Measurements from ENCODE around the gene POLR2J.
"Not testable (repeated sequence)": the region's sequence is repeated elsewhere in the genome, so short reads cannot be mapped to it uniquely, and the experiment has no call there.

Gene POLR2J
- total RNA-seq: 10.7 to 23.0 (median 15.9) reads per million in 18 experiments

DNA sequence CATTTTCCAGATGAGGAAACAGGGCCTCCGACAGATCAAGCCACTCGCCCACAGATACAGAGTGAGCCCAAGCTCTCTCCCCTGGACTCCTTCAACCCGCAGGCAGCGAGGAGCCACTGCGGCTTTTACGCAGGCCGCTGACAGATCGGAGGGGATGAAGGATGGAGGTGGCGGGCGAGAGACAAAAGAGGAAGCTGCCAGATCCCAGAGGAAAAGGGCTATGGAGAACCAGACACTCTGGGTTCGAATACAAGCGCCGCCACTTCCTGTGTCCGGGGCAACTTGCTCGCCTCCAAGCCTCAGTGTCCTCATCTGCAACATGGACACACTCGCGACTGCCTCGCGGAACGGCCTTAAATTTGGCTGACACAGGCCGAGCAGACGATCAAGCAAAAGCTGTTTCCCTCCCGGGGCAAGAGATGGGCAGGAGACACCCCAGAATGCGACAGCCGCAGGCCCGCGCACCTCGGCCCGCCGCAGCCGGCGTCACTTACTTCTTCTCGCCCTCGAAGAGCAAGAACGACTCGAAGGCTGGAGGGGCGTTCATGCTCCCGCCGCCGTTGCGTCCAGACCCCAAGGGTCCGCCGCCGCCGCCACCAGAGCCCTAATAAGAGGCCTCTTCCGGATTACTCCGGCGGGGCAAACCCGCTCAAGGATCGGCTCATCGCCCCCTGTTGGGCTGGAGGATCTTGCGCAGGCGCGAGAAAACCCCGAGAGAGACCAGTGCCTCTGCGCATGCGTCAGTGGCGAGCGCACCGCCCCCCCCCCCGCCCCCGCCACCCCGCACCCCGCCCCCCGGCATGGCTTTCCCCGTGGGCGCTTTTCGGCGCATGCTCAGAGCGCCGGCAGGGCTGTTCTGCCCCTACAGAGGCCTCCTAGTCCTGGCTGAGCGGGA is at the start of gene POLR2J:
TSS of gene POLR2J (minus strand) at position 609 of the 895 bp plus-strand sequence. CDS start at position 547, 62 bp downstream.
- peak; percentile 16 to 87 for DNase-seq

DNA sequence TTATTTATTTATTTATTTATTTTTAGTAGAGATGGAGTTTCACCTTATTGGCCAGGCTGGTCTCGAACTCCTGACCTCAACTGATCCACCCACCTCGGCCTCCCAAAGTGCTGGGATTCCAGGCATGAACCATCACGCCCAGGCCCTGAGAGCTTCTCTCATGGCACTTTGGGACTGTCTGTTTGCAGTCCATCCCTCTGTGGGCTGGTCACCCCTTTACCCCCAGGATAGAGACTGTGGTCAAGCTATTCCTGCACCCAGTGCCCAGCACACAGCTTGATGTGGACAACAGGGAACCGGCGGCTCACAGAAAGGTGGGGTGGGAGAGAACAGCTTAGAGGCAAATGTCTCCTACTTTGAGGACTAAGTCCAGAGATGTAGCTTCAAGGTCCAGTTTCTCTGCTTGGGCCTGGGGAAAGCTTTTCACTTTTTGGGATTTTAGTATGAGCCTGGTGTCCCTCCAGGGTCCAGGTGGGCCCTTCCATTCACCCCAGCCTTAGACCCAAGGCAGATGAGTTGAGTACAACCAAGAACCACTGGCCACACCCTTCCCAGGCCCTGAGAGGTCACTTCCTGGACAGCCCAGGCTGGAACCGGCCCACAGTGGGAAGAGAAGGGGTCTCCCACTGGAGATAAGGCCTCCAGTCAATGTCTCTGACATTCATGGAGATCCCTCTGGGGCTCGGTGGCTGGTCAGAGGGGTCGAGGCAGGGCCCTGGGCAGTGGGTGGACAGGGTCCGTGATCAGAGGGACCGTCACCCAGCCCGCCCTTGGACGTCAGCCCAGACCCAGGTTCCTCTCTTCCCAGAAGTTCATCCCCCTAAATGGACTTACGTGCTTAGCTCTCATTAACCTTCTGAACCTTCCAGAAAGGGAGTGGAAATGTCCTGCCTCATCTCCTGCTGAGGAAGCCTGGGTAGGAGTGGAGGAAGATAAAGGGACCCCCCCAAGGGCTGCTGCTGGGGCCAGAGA is 49.4 kb upstream of the POLR2J start:
- DNase-seq: not testable (repeated sequence)

DNA sequence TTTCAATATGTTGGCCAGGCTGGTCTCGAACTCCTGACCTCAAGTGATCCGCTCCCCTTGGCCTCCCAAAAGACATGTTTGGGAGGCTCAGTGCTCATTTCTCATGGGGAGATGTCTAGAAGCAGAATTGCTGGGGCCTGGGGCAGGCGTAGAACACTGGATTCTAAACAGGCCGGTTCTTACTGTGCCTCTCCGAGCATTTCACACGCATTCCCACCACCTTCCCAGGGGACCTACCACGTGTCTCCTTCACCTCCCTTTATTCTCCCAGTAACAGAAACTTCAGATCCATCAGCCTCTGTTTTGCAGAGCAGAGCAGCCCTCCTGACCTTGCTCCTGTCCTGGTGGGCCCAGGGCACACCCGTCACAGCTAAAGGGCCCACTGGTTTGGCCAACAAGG is 48.5 kb upstream of the POLR2J start:
- not testable (repeated sequence) for DNase-seq

DNA sequence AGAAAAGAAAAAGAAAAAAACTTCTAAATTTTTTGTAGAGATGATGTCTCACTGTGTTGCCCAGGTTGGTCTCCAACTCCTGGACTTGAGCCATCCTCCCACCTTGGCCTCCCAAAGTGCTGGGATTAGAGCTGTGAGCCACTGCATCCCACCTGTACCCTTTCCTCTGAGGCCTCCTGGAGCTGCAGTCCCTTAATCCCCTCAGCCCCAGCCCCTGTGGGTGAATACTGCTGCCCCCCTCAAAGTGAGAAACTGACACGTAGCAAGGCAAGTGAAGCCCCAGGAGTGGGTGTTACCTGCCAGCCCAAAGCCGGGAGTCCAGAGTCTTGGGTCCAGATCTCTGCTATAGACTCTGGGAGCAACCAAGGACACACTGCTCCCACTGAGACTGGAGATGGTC is 46.1 kb upstream of the POLR2J start:
- not testable (repeated sequence) for DNase-seq

DNA sequence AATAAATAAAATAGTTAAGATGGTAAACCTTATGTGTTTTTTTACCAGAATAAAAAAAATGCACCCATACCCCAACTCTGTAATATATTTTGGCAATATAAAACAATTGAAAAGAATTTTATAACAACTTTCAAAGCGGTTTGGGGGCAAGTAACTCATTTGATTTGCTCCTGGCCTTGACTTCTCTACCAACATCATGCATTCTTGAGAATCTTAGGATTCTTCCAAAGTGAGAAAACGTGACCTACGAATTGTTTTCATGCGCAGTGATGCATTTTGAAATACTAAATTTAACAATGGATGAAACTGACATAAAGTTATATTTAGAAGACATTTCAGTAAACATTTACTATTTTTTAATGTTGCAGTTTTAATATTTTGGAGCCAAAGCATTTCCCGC is 42.1 kb upstream of the POLR2J start:
- not testable (repeated sequence) for DNase-seq

DNA sequence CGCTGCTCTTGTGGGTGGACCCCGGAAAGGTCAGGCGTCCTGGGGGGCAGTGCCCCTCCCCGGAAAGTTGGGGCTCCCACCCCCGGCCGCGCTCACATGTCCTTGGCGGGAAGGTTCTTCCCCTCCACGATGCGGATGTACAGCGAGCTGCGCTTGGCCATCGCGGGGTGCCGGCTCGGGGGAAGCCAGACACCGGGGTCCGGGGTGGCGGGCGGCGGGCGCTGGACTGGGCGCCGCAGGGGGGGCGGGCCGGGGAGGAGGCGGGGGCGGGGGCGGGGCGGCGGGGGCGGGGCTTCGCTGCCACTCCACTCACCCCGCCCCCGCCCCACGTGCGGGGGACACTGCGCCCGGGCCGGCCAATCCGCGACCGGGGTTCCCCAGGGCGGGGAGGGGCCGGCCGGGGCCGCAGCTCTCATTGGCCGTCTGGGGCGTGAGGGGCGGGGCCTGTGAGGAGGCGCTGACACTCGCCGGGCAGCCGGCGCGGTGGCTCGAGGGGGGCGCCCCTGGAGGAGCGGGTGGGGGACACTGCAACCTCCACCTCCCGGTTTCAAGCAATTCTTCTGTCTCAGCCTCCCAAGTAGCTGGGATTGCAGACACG is 38.9 kb upstream of the POLR2J start, which contains the start of gene RASA4B:
TSS of gene RASA4B (minus strand) at position 228 of the 598 bp plus-strand sequence. CDS start at position 161, 67 bp downstream.
- DNase-seq: peak in 1 of 2 donors; percentile 0

DNA sequence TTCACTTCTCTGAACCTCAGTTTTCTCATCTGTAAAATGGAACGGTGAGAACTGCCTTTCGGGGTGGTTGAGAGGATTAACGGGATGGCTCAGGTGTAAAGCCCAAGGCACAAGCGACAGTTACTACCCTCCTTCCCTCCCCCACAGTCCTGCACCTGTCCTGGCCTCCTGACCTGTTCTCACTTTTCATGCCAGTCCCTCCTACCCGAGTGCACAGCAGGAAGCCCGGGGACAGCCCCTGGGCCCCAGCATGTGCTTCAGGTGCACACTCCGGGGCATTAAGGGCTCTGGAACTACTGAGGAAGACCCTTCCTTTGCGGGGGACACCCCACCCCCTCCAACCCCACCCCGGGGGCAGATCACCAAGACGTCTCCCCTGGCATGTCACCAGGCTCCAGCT is 38.2 kb upstream of the POLR2J start:
- not testable (repeated sequence) for DNase-seq

DNA sequence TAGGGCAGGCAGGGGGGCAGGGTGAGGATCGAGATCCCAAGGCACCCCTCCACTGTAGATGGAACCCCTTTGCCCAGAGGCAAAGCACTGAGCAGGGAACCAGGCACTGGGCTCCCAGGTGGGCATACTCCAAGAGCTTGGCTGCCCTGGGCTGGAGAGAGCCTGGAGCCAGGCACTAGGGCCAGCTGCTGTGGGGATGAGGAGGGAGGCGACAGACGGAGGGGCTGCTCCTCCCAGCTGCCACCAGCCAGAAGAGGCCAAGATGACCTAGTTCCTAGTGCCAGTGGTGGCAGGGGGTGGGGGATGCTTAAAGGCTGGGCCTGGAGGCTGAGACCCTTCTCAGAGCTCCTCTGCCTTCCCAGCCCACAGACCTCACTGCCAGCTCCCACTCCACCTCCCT is 37.2 kb upstream of the POLR2J start:
- not testable (repeated sequence) for DNase-seq

DNA sequence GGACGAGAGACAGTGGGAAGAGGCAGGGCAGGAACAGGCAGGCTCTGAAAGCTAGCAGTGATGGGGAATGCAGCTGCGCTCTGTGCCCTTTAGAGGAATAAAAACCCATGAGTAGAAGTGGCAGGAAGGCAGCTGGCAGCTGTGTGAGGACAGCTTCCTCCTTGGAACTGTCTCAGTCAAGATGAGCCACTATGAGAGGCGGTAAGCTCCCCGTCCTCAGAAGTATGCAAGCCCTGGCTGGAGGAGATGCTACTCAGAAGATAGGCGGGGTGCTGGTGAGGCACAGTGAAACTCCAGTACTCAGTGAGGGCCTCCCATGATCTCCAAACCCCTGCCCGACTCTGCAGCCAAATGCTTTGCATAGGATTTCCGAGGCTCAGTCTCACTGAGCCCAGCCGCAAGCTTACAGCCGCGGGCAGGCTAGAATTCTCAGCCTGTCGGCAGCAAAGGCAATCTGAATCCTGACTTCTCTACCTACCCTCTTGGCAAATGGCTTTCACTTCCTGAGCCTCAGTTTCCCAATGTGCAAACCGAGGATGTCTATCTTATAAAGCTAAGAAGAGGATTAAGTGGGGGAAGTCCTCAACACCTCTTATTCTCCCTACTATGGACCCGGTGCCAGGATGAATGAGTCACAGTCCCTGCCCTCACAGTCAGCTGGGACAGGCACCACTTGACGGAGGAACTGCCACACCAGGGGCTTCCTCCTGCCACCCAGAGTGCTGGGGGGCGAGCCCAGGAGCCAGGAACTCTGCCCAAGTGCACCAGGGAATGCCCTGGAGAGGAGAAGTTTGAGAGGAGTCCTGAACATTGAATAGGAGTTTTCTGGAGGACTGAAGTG is 36.4 kb upstream of the POLR2J start:
- DNase-seq: not testable (repeated sequence)

DNA sequence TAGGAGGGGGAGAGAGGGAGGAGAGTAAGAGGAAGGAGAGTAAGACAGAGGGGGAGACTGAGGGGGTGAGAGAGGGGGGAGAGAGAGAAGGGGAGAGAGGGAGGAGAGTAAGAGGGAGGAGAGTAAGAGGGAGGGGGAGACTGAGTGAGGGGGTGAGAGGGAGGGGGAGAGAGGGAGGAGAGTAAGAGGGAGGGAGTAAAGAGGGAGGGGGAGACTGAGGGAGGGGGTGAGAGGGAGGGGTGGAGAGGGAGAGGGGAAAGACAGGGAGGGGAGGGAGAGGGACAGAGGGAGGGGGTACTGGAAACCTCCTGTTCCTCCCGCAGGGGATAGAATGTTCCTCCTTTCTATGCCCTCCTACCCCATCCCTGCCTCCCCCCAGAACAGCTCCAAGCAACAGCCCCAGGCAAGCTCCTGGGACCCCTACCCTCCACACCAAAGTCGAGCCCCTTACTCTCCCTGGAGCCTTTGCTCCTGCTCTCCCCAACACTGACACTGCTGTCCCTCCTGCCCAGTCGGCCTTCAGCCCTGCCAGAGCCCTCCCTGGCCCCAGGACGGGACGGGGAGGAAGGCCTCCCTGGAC is 34.0 kb upstream of the POLR2J start:
- DNase-seq: peak; percentile 7 to 20

DNA sequence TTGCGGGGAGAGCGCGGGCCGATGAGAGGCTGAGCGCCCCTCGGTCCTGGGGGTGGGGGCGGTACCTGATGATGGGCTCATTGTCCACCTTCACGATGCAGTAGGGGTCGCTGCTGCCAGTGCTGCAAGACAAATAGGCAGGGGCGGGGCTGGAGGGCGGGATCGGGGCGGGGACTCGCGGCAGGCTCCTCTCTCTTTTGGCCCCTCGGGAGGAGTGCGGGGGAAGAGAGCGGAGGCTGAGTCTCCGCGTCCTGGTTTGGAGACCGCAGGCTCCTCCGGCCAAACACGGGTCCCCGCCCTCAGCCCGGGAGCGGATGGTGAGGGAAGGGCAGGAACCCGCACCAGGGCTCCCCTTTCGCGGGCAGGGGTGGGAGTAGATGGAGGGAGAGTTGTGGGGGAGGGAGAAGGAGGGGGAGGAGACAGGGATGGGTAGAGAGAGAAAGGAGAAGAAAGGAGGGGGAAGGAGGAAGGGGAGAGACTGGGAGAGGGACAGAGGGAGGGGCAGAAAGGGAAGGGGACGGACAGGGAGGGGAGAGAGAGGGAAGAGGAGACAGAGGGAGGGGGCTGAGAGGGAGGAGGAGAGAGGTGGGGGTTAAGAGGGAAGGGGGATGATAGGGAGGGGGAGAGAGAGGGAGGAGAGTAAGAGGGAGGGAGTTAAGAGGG is 33.3 kb upstream of the POLR2J start:
- DNase-seq: not testable (repeated sequence)

DNA sequence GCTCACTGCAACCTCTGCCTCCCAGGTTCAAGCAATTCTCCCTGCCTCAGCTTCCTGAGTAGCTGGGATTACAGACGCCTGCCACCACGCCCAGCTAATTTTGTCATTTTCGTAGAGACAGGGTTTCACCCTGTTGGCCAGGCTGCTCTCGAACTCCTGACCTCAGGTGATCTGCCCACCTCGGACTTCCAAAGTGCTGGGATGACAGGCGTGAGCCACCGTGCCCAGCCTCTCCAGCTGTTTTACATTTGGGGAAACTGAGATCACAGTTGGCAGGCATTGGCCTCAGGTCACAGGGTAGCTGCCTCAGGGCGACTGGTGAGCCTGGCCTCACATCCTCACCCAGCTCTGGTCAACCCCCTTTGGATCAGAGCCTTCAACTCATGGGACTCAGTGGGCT is 31.9 kb upstream of the POLR2J start:
- DNase-seq: not testable (repeated sequence)

DNA sequence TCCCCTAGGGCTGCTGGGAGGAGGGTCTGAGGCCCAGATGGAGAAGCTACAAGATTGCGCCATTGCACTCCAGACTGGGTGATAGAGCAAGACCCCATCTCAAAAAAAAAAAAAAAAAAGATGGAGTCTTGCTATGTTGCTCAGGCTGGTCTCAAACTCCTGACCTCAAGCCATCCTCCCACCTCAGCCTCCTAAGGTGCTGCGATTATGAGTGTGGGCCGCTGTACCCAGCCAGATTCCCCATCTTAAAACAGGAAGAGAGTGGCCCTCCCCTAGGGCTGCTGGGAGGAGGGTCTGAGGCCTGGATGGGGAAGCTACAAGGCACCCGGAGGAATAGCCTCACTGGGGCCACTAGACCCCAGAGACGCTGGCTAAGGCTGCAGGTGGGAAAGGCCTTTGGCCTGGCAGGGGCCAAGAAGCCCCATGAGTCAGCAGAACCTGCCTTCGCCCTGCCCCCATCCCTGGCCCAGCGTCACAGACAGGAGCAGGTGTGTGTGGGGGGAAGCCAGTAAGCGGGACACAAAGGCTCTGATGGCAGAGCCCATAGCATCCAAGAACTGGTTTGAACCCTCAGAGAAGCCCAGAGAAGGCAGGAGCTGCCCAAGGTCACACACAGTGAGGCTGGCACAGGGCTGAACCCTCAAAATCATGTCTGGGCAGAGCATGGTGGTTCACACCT is 28.8 kb upstream of the POLR2J start:
- not testable (repeated sequence) for DNase-seq

DNA sequence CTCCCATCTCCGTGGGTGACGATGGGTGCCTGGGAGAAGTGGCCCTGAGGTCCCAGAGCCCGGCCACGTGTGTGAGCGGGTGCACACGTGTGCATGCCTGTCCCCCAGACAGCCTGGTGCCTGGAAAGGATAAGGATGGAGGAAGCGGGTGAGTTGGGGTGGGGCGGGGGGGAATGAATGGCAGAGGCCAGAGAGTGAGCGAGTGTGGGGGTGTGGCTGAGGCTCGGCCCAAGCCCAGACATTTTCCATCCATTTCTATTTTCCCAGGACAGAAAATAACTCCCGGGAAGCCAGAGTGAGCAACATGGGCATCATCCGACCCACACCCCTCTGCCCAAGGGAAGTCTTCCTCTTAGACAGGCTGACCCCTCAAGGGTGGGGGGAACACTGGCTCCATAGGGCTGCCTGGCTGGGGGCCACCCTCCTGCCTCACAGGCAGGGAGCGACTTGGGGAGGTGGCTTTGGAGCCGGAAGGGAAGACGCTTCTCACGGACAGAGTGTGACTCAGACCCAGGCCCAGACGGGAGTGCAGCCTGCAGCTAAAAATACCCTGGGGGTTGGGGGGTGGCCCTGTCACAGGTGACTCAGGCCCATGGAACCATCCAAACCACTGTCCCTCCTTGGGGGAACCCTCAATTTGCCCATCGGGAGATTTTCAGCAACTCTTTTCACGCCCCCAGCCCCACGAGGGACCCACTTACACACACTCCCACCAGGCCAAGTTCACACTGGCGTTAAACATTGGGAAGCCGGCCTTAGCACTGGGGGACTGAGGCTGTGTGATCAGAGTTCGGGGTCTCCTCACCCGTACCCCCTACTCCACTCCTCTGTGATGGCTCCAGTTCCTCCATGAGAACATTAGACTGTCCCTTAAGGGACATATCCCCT is 26.8 kb upstream of the POLR2J start:
- not testable (repeated sequence) for DNase-seq

DNA sequence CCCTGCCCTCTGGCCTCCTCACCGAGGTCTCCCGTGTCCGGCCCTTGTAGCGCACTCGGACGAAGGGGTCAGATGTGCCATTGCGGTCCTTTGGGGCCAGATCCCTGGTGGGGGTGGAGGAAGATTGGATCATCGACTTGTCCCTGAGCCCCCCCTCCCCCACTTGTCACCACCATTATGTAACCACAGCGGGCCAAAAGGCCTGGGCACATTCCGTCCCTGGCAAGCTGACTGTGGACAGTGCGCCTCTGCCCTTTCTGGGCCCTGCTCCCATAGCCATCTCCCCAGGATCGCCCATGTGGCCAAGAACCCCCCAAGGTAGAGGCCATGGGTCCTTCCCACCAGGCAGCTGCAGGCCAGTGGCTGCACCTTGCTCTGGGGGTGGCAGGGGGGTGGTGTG is 24.4 kb upstream of the POLR2J start:
- not testable (repeated sequence) for DNase-seq

DNA sequence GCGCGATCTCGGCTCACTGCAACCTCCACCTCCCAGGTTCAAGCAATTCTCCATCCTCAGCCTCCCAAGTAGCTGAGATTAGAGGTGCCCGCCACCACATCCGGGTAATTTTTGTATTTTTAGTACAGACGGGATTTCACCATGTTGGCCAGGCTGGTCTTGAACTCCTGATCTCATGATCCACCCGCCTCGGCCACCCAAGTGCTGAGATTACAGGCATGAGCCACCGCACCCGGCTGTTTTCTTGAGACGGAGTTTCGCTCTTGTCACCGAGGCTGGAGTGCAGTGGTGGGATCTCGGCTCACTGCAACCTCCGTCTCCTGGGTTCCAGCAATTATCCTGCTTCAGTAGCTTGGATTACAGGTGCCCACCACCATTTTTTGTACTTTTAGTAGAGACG is 19.6 kb upstream of the POLR2J start:
- not testable (repeated sequence) for DNase-seq

DNA sequence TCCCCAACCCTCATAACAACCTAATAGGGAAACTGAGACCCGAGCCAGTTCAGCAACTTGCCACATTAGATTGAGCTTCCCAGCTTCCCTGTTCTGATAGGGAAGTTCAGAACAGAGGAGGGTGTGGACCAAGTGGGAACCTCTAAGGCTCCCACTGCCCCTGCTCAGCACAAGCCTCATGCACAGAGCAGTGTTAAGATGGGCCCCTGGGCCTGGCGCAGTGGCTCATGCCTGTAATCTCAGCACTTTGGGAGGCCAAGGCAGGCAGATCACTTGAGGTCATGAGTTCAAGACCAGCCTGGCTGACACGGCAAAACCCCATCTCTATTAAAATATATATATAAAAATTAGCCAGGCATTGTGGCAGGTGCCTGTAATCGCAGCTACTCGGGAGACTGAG is 18.6 kb upstream of the POLR2J start:
- DNase-seq: not testable (repeated sequence)

DNA sequence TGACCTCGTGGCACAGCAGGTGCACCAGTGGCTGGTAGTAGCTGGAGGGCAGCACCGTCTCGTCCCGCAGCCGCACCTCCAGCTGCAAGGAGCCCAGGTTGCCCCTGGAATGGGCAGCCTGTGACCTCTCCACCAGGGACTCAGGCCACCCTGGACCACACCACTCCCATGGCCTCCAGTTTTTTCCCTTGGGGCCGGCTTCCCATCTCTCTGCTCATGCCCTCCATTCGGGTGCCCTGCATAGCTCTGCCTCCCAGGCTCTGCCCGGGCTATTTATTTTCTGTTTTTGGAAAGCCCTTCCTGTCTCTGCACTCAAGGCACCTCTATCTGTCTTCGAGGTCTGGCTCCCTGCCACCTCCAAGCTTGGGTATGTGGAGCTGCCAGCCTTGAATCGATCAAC is 18.1 kb upstream of the POLR2J start:
- not testable (repeated sequence) for DNase-seq

Measured in inflammatory macrophage (primary cell).